ENCODE results near the gene ST6GALNAC4.

ST6GALNAC4 gene

GRCh38 chr9:127934986-127935385 lies 18.1 kb upstream of the ST6GALNAC4 start:
- Histone ChIP-seq H3K4me3 (ENCODE audit: low read length) (no peak overlapping the region), H3K4me1 (ENCODE audit: control insufficient read depth, insufficient read depth, low read length) (peaks cover 12% of the 10 kb centered on the region), H3K9ac (ENCODE audit: low read length) (no peak overlapping the region), H3K27ac (ENCODE audit: low read depth, low read length) (no peak overlapping the region), H3K27me3 (ENCODE audit: control insufficient read depth, insufficient read depth, low read length) (no peaks in the 10 kb centered on the region), H3K36me3 (ENCODE audit: control insufficient read depth, insufficient read depth, low read length) (no peaks in the 10 kb centered on the region)

- Histone ChIP-seq H3K27ac (ENCODE audit: low read depth, low read length) (no peak overlapping the region), H3K4me3 (ENCODE audit: low read length) (no peak overlapping the region), H3K36me3 (ENCODE audit: control insufficient read depth, insufficient read depth, low read length) (no peaks in the 10 kb centered on the region), H3K4me1 (ENCODE audit: control insufficient read depth, insufficient read depth, low read length) (peaks cover 12% of the 10 kb centered on the region), H3K9ac (ENCODE audit: low read length) (no peak overlapping the region), H3K27me3 (ENCODE audit: control insufficient read depth, insufficient read depth, low read length) (no peaks in the 10 kb centered on the region)
Observed at GRCh38 chr9:127934248-127934647, 17.4 kb upstream of the ST6GALNAC4 start.

- peak overlapping the region; percentile 42 for H3K4me3 ChIP-seq (ENCODE audit: low read length)
- H3K27me3 ChIP-seq (ENCODE audit: control insufficient read depth, insufficient read depth, low read length), result peaks cover 8% of the 10 kb centered on the region
- H3K9ac ChIP-seq (ENCODE audit: low read length), result no peak overlapping the region
- H3K4me1 ChIP-seq (ENCODE audit: control insufficient read depth, insufficient read depth, low read length), result peaks cover 3% of the 10 kb centered on the region
- H3K27ac ChIP-seq (ENCODE audit: low read depth, low read length), result no peak overlapping the region
- no peaks in the 10 kb centered on the region for H3K36me3 ChIP-seq (ENCODE audit: control insufficient read depth, insufficient read depth, low read length)
Observed at GRCh38 chr9:127931092-127931881, 14.4 kb upstream of the ST6GALNAC4 start.

- Histone ChIP-seq H3K27me3 (ENCODE audit: control insufficient read depth, insufficient read depth, low read length) (peaks cover 9% of the 10 kb centered on the region), H3K4me3 (ENCODE audit: low read length) (peak within 1 kb of the TSS; percentile 42), H3K9ac (ENCODE audit: low read length) (no peak within 1 kb of the TSS), H3K36me3 (ENCODE audit: control insufficient read depth, insufficient read depth, low read length) (no peaks in the 10 kb centered on the region), H3K4me1 (ENCODE audit: control insufficient read depth, insufficient read depth, low read length) (no peaks in the 10 kb centered on the region), H3K27ac (ENCODE audit: low read depth, low read length) (no peak within 1 kb of the TSS)
Observed at GRCh38 chr9:127930231-127931091, 13.6 kb upstream of the ST6GALNAC4 start, which contains the start of gene PIP5KL1. TSS of gene PIP5KL1 (minus strand) at chr9:127930777. CDS start at chr9:127930752, 25 bp downstream.

GRCh38 chr9:127929625-127929979 lies 12.8 kb upstream of the ST6GALNAC4 start:
- H3K9ac ChIP-seq (ENCODE audit: low read length), result no peak overlapping the region
- no peak overlapping the region for H3K4me3 ChIP-seq (ENCODE audit: low read length)
- peaks cover 9% of the 10 kb centered on the region for H3K27me3 ChIP-seq (ENCODE audit: control insufficient read depth, insufficient read depth, low read length)
- no peak overlapping the region for H3K27ac ChIP-seq (ENCODE audit: low read depth, low read length)
- no peaks in the 10 kb centered on the region for H3K4me1 ChIP-seq (ENCODE audit: control insufficient read depth, insufficient read depth, low read length)
- H3K36me3 ChIP-seq (ENCODE audit: control insufficient read depth, insufficient read depth, low read length), result no peaks in the 10 kb centered on the region

- no peaks in the 10 kb centered on the region for H3K36me3 ChIP-seq (ENCODE audit: control insufficient read depth, insufficient read depth, low read length)
- H3K4me1 ChIP-seq (ENCODE audit: control insufficient read depth, insufficient read depth, low read length), result no peaks in the 10 kb centered on the region
- no peak overlapping the region for H3K4me3 ChIP-seq (ENCODE audit: low read length)
- peaks cover 9% of the 10 kb centered on the region for H3K27me3 ChIP-seq (ENCODE audit: control insufficient read depth, insufficient read depth, low read length)
- H3K27ac ChIP-seq (ENCODE audit: low read depth, low read length), result no peak overlapping the region
- H3K9ac ChIP-seq (ENCODE audit: low read length), result no peak overlapping the region
Observed at GRCh38 chr9:127928676-127929624, 12.1 kb upstream of the ST6GALNAC4 start.

- H3K36me3 ChIP-seq (ENCODE audit: control insufficient read depth, insufficient read depth, low read length), result no peaks in the 10 kb centered on the region
- H3K4me3 ChIP-seq (ENCODE audit: low read length), result peak overlapping the region; percentile 1
- no peak overlapping the region for H3K27ac ChIP-seq (ENCODE audit: low read depth, low read length)
- no peak overlapping the region for H3K9ac ChIP-seq (ENCODE audit: low read length)
- no peaks in the 10 kb centered on the region for H3K4me1 ChIP-seq (ENCODE audit: control insufficient read depth, insufficient read depth, low read length)
- peaks cover 10% of the 10 kb centered on the region for H3K27me3 ChIP-seq (ENCODE audit: control insufficient read depth, insufficient read depth, low read length)
Observed at GRCh38 chr9:127927988-127928675, 11.3 kb upstream of the ST6GALNAC4 start.

GRCh38 chr9:127927201-127927987 lies 10.6 kb upstream of the ST6GALNAC4 start:
- Histone ChIP-seq H3K4me3 (ENCODE audit: low read length) (peak overlapping the region; percentile 29), H3K27ac (ENCODE audit: low read depth, low read length) (no peak overlapping the region), H3K9ac (ENCODE audit: low read length) (no peak overlapping the region), H3K27me3 (ENCODE audit: control insufficient read depth, insufficient read depth, low read length) (peaks cover 10% of the 10 kb centered on the region), H3K4me1 (ENCODE audit: control insufficient read depth, insufficient read depth, low read length) (no peaks in the 10 kb centered on the region), H3K36me3 (ENCODE audit: control insufficient read depth, insufficient read depth, low read length) (no peaks in the 10 kb centered on the region)

- H3K4me3 ChIP-seq (ENCODE audit: low read length), result peak overlapping the region; percentile 29
- no peaks in the 10 kb centered on the region for H3K36me3 ChIP-seq (ENCODE audit: control insufficient read depth, insufficient read depth, low read length)
- H3K27me3 ChIP-seq (ENCODE audit: control insufficient read depth, insufficient read depth, low read length), result peaks cover 14% of the 10 kb centered on the region
- H3K4me1 ChIP-seq (ENCODE audit: control insufficient read depth, insufficient read depth, low read length), result no peaks in the 10 kb centered on the region
- H3K27ac ChIP-seq (ENCODE audit: low read depth, low read length), result no peak overlapping the region
- H3K9ac ChIP-seq (ENCODE audit: low read length), result no peak overlapping the region
Observed at GRCh38 chr9:127926906-127927200, 10.0 kb upstream of the ST6GALNAC4 start.

- Histone ChIP-seq H3K9ac (ENCODE audit: low read length) (no peak overlapping the region), H3K36me3 (ENCODE audit: control insufficient read depth, insufficient read depth, low read length) (no peaks in the 10 kb centered on the region), H3K27me3 (ENCODE audit: control insufficient read depth, insufficient read depth, low read length) (peaks cover 14% of the 10 kb centered on the region), H3K27ac (ENCODE audit: low read depth, low read length) (no peak overlapping the region), H3K4me3 (ENCODE audit: low read length) (peak overlapping the region; percentile 29), H3K4me1 (ENCODE audit: control insufficient read depth, insufficient read depth, low read length) (no peaks in the 10 kb centered on the region)
Observed at GRCh38 chr9:127925959-127926905, 9.4 kb upstream of the ST6GALNAC4 start.
